Measurements from ENCODE around the gene VAMP1.

The VAMP1 gene

GRCh38 chr12:6425590-6426531, 44.6 kb downstream of the VAMP1 start:
- no peak for DNase-seq (ENCODE audit: low read depth)

GRCh38 chr12:6424866-6425265, 45.6 kb downstream of the VAMP1 start:
- DNase-seq (ENCODE audit: low read depth), result no peak

DNA sequence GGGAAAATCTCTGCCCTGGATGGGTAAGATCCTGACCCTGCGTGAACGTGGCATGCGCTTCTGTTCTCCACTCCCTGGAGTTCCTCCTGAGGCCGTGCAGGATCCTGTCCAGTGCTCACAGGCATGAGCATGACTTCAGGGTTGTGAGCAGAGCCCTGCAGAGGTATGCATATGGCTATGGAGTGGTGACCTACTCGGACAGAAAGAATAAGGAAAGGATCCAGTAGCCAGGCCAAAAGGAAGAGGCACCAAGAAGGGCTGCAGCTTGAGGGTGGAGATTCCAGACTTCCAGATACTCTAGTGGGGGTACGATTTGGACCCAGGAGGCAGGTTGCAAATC, 46.5 kb downstream of the VAMP1 start:
- no peak for DNase-seq (ENCODE audit: low read depth)

DNA sequence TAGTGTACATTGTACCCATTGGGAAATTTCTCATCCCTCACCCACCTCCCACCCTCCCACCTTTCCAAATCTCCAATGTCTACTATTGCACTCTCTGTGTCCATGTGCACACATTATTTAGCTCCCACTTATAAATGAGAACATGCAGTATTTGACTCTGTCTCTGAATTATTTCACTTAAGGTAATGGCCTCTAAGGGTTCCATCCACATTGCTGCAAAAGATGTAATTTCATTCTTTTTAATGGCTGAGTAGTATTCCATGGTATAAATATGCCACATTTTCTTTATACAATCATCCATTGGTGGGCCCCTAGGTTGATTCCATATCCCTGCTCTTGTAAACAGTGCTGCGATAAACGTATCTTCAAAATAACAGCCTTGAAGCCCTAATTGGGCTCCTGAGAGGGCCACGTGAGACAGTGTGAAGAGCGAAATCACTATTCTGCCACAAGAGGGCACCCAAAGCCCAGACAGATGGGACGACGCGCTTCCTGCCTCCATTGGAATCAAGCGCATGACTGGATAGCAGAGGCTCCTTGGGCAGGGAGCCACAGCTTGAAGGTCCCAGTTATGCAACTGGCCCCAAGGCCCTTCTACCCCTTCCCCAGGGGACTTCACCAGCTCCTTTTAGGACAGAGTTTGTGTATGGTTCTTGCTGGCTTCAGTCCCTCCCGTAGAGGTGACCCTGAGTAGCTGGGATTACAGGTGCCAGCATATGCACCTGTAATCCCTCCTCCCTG, 47.0 kb downstream of the VAMP1 start:
- peak; percentile 57 for DNase-seq (ENCODE audit: low read depth)

- DNase-seq (ENCODE audit: low read depth), result no peak
These were observed 50.1 kb downstream of the VAMP1 start for GRCh38 chr12:6420364-6420763.

DNA sequence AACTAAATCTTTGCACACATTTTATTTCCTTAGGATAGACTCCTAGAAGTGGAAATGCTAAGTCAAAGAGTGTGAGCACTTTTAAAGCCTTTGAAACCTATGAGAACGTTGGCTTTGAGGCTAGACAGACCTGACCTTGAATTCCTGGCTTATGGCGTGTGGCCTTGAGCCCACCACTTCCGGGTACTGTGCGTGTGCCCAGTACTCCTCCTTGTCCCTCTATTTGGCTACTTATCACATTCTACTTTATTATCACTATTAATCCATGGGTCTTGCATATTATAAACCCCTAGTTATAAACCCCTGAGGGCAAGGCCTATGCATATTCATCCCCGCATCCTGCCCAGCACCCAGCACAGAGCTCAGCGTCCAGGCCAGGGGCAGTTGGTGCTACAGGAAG, 51.7 kb downstream of the VAMP1 start:
- no peak for DNase-seq (ENCODE audit: low read depth)

DNA sequence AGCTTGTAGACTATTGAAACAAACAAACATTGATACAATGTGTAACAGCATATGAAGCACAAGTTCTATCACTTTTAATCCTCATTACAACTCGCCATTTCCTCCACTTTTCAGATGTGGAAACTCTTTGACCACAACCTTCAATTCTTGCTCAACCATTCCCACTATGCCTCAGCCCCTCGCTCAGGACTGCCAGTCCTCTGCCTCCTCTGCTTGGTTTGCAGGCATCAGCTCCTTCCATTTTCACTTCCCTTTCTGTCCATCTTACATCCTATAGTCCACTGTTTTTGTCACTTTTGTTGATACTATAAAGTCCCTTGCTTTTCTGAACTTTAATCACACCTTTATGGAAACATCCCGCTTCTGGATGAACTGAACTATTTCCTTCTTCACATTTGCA, 53.9 kb downstream of the VAMP1 start:
- DNase-seq (ENCODE audit: low read depth), result no peak

Measured in activated T-cell treated with anti-CD3 and anti-CD28 coated beads for 1 hour (primary cell).